Osteoblast (primary cell): ENCODE data around the gene UBE4A. TPM values are rescaled to one million over a fixed set of nuclear protein-coding genes. Genes with fewer than 3 reads are reported as not detected.
A peak's percentile ranks its signal among the peaks of the same experiment; 100 is the strongest.

Experiments used
- DNase-seq: peaks from one replicate; pipeline ENCODE4 v3.0.0; 2011; ENCODE audit warnings: low spot score, mixed read lengths; ENCODE audit not compliant: insufficient read length; ENCODE audit errors: missing footprints
- H2AFZ ChIP-seq: 2 replicates; pipeline ENCODE4 v1.6.0; 2011; ENCODE audit warnings: mild to moderate bottlenecking, low read length
- H3K27ac ChIP-seq: 2 replicates; pipeline ENCODE4 v1.5.1; 2011; ENCODE audit warnings: mild to moderate bottlenecking, low read depth, low read length, moderate library complexity
- H3K27me3 ChIP-seq: 2 replicates; pipeline ENCODE4 v1.6.0; 2012; ENCODE audit warnings: mild to moderate bottlenecking, control low read depth, inconsistent platforms, low read length, moderate library complexity; ENCODE audit not compliant: insufficient read depth
- H3K36me3 ChIP-seq: 2 replicates; pipeline ENCODE4 v1.5.1; 2011; ENCODE audit warnings: mild to moderate bottlenecking, low read length, control low read depth, moderate library complexity; ENCODE audit not compliant: insufficient read depth
- H3K4me1 ChIP-seq: 2 replicates; pipeline ENCODE4 v1.5.1; 2011; ENCODE audit warnings: mild to moderate bottlenecking, low read length, control low read depth, moderate library complexity; ENCODE audit not compliant: insufficient read depth
- H3K4me2 ChIP-seq: 2 replicates; pipeline ENCODE4 v1.6.0; 2011; ENCODE audit warnings: mild to moderate bottlenecking, low read length; ENCODE audit not compliant: insufficient read depth
- H3K4me3 ChIP-seq: fragments of 200-600 bp; sonication (generic); 3 replicates; pipeline ENCODE4 v1.5.1; 2012; ENCODE audit warnings: mild to moderate bottlenecking, low read length, inconsistent platforms; ENCODE audit not compliant: insufficient read depth
- H3K79me2 ChIP-seq: 2 replicates; pipeline ENCODE4 v1.6.0; 2012; ENCODE audit warnings: mild to moderate bottlenecking, low read length, control low read depth, inconsistent platforms; ENCODE audit not compliant: insufficient read depth
- H3K9me3 ChIP-seq: 2 replicates; pipeline ENCODE4 v1.5.1; 2011; ENCODE audit warnings: low read depth, low read length, control low read depth
- H4K20me1 ChIP-seq: 2 replicates; pipeline ENCODE4 v1.6.0; 2012; ENCODE audit warnings: mild to moderate bottlenecking, low read length, control low read depth; ENCODE audit not compliant: insufficient read depth
- CTCF ChIP-seq: IDR thresholded peaks from 2 replicates; pipeline ENCODE4 v1.5.1; 2011; ENCODE audit warnings: mild to moderate bottlenecking, low read depth, low read length, moderate library complexity; ENCODE audit errors: extremely low read depth
- total RNA-seq: library from RNA; depleted of rRNA; stranded (reverse); fragments of >200 nt; gene quantifications from 2 replicates; pipeline ENCODE4 v1.2.3, GENCODE V29; 2012

UBE4A gene
- total RNA-seq, 1 donor, result 63.0 TPM

- Histone ChIP-seq H3K27ac (no peak overlapping the region), H3K79me2 (no peaks in the 10 kb centered on the region), H2AFZ (no peak overlapping the region), H3K4me1 (no peaks in the 10 kb centered on the region), H3K4me2 (no peak overlapping the region), H3K4me3 (no peak overlapping the region), H3K9me3 (no peaks in the 10 kb centered on the region), H4K20me1 (no peaks in the 10 kb centered on the region), H3K36me3 (no peaks in the 10 kb centered on the region), H3K27me3 (peaks cover 5% of the 10 kb centered on the region)
- no peak for TF ChIP-seq CTCF
- DNase-seq, result no peak
Measured at GRCh38 chr11:118341261-118341660, 18.1 kb upstream of the UBE4A start.

GRCh38 chr11:118341815-118342489 is 17.4 kb upstream of the UBE4A start:
- Histone ChIP-seq H3K79me2 (no peaks in the 10 kb centered on the region), H3K27me3 (peaks cover 3% of the 10 kb centered on the region), H3K4me1 (no peaks in the 10 kb centered on the region), H3K4me3 (no peak overlapping the region), H3K36me3 (no peaks in the 10 kb centered on the region), H3K4me2 (no peak overlapping the region), H2AFZ (no peak overlapping the region), H3K27ac (no peak overlapping the region), H4K20me1 (no peaks in the 10 kb centered on the region), H3K9me3 (no peaks in the 10 kb centered on the region)
- no peak for DNase-seq
- TF ChIP-seq CTCF, result no peak

- Histone ChIP-seq H3K4me1 (no peaks in the 10 kb centered on the region), H3K27ac (no peak within 1 kb of the TSS), H3K36me3 (no peaks in the 10 kb centered on the region), H3K4me3 (no peak within 1 kb of the TSS), H3K79me2 (no peaks in the 10 kb centered on the region), H3K9me3 (no peaks in the 10 kb centered on the region), H2AFZ (no peak within 1 kb of the TSS), H3K27me3 (peaks cover 3% of the 10 kb centered on the region), H4K20me1 (no peaks in the 10 kb centered on the region), H3K4me2 (no peak within 1 kb of the TSS)
- TF ChIP-seq CTCF, result no peak
- DNase-seq, result peak; percentile 38
Measured at GRCh38 chr11:118342503-118343161, 16.8 kb upstream of the UBE4A start, which contains the start of gene CD3D. TSS of gene CD3D (minus strand) at chr11:118342705. CDS start at chr11:118342607, 98 bp downstream.

GRCh38 chr11:118343248-118343647 is 16.2 kb upstream of the UBE4A start:
- Histone ChIP-seq H3K27me3 (peaks cover 3% of the 10 kb centered on the region), H3K4me3 (no peak overlapping the region), H3K4me2 (no peak overlapping the region), H3K9me3 (no peaks in the 10 kb centered on the region), H3K79me2 (no peaks in the 10 kb centered on the region), H4K20me1 (no peaks in the 10 kb centered on the region), H3K27ac (no peak overlapping the region), H3K4me1 (no peaks in the 10 kb centered on the region), H2AFZ (no peak overlapping the region), H3K36me3 (no peaks in the 10 kb centered on the region)
- DNase-seq, result no peak
- TF ChIP-seq CTCF, result no peak
